Measurements from ENCODE around the gene PRPSAP2.
A peak's percentile ranks its signal among the peaks of the same experiment; 100 is the strongest.

DNA sequence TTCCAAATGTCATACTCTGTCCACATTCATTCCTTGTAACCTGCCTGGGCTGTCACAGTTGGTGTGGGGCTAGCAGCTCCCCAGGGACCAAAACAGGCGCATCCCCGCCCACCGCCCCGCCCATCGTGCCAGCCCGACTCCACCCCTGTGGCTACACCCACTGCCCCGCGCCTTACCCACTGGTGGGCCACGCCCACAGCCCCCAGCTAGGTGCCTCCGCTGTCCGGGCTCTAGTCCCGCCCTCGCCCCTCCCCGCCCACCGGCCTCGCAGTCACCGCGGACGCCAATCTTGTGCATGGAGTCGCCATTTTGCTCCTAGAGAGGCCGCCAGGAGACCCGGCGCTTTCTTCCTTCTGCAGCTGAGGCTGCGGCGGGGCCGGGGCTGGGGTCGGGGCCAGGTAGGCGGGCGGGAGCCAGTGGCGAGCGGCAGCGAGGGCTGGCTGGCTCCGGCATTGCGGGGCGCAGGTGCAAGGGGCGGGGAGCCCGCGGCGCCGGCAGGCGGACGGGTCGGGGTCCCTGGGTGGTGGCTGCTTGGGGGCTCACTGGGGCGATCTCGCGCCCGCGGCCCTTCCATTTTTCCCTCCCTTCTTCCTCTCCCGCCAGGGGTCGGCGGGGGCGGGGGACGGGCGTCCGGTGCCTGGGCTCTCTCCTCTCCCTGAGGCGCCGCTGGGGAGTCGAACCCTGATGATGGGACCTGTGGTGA is at the start of gene PRPSAP2:
- TF ChIP-seq, protein P1, sequence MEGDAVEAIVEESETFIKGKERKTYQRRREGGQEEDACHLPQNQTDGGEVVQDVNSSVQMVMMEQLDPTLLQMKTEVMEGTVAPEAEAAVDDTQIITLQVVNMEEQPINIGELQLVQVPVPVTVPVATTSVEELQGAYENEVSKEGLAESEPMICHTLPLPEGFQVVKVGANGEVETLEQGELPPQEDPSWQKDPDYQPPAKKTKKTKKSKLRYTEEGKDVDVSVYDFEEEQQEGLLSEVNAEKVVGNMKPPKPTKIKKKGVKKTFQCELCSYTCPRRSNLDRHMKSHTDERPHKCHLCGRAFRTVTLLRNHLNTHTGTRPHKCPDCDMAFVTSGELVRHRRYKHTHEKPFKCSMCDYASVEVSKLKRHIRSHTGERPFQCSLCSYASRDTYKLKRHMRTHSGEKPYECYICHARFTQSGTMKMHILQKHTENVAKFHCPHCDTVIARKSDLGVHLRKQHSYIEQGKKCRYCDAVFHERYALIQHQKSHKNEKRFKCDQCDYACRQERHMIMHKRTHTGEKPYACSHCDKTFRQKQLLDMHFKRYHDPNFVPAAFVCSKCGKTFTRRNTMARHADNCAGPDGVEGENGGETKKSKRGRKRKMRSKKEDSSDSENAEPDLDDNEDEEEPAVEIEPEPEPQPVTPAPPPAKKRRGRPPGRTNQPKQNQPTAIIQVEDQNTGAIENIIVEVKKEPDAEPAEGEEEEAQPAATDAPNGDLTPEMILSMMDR (IDR thresholded peaks at IDR 0.05), result no peak
- TF ChIP-seq POLR2A (IDR thresholded peaks at IDR 0.05), result peak in 1 of 2 donors; percentile 41
